Stimulated activated CD4-positive, alpha-beta T cell treated with anti-CD3 and anti-CD28 coated beads, Interleukin-12 subunit alpha, Interleukin-12 subunit beta, amount 100 ng/mL, for 48 hours (primary cell): ENCODE measurements around the gene SELENOO.

Source experiments
- DNase-seq, 3 donors: peaks; one replicate each; pipeline ENCODE4 v3.0.0-alpha.2; 2020; ENCODE audit warnings: low read depth in 2 of 3, low spot score in 1 of 3

Gene SELENOO

DNA sequence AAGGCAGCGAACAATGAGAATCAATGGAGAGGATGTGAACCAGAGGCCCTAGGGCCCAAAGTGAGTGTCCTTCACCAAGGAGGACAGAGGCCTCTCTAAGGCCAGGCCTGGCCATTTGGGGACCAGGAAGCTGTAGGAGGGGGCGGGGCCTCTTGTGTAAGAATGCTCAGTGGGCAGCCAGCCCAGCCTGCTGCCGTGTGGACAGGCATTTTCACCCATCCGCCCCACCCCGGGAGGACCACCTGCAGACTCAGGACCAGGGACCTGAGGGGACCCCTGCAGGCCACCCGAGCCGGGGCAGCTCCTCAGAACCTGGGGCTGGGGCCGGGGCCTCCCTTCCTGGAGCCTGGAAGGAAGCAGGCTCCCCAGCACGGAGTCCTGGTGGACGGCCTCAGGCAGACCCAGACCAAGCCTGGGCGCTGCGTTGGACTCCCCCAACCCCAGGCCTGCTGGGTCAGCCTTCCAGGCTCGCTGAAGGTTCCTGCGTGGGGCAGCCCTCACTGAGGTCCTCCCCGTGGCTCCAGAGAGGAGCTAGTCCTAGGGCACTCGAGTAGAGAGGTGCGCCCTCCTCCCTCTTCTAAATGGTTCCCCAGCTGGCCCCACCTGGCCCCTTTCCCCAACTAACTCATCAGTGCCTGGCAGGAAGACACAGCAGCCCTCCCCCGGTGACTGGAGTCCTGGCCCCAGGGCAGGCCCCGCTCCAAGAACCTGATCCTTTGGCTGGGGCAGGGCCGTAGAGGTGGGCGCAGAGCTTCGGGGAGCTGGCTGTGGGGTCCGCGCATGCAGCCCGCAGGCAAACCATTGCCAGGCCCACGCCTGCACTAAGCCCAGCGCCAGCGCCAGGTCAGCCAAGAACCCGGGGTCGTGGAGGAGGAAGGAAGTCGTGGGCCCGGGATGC lies 16.6 kb upstream of the SELENOO start:
- no peak for DNase-seq

DNA sequence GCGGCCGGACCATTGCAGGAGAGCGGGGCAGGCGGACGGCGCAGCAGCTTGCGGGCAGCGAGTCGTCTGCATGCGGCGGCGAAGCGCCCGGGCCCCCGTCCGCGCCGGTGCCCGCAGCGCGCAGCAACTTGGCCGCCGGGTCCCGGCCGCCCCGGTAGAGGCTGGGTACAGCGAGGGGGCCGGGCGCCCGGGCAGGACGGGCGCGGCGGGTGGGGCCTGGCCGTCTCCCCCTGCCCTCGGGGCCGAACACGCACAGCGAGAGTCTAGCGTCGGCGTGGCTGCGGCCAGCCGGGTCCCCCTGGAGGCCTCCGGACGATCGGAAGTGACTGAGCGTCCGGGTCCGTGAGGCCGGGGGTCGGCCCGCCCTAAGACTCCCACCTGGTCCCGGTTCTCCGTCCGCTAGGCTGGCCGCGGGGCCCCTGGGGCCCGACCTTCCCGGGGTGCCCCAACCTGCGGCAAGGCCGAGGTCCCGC lies 15.9 kb upstream of the SELENOO start:
- DNase-seq = no peak

- peak; percentile 71 to 88 (median 83) for DNase-seq
These were observed 15.3 kb upstream of the SELENOO start, which contains the start of gene TRABD for GRCh38 chr22:50185375-50186087. TRABD (plus strand) TSS chr22:50185913; CDS start chr22:50193061, 7,148 bp downstream.

DNA sequence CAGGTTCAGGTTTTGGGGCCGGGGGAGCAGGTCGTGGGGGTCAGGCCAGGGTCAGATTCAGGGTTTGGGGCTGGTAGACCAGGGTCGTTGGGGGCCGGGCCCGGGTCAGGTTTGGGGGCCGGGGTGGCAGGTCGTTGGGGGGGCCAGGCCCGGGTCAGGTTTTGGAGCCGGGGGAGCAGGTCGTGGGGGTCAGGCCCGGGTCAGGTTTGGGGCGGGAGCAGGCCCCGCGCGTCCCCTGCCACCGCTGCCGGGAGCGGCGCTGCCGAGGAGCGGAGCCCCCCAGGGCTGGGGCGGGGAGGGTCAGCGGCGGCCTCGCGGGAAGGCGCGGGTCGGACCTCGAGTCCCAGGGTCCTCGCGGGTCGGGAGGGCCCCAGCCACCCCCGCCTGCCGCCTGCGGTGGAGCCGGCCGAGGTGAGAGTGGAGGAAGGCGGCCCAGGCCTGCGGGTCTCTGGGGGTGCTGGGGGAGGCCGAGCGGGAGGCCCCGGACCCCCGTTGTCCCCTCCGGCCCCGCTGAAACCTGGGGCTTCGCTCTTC lies 14.6 kb upstream of the SELENOO start:
- DNase-seq = no peak

- DNase-seq = no peak
These were observed 13.9 kb upstream of the SELENOO start for GRCh38 chr22:50186761-50187523.

- no peak for DNase-seq
These were observed 12.5 kb upstream of the SELENOO start for GRCh38 chr22:50188356-50188755.

DNA sequence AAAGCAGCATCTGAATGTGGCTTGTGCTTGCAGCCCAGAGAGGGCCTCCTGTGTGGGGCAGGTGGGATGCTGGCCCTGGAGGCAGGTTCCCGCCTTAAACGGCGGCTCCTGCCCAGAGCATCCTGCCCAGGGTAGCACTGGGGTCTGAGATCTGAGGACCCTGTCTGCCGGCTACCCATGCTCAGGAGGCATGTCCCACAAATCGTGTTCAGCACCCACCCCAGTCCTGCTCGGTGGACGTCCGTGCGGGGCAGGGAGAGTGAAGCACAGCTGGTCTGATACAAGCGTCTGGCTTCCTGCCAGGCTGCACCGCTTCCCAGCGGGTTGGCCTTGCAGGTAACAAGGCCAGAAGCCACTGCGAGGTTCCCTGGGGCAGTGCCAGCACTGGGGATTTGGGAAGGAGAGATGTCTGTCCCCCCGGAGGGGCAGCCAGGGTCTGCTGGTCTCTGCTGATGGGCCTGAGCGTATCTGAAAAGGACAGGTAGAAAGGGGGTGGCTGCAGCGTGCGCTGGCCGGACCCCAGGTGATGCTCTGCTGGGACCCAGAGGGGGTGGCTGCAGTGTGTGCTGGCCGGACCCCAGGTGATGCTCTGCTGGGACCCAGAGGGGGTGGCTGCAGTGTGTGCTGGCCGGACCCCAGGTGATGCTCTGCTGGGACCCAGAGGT lies 11.5 kb upstream of the SELENOO start:
- DNase-seq = no peak

DNA sequence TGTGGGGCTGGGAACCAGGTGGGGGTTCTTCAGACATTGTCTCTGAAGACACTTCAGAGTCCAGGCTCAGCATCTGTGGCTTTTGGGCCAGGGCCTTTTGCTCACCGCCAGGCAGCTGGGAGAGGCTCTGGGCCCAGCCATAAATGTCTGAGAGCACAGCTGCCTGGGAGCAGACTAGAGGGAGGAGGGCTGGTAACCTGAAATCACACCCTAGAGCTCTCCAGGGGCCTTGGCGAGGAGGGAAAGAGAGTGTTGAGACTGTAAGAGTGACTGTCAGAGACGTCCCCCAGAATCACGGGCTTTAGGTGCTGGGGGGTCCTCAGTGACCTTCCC lies 11.0 kb upstream of the SELENOO start:
- no peak for DNase-seq

DNA sequence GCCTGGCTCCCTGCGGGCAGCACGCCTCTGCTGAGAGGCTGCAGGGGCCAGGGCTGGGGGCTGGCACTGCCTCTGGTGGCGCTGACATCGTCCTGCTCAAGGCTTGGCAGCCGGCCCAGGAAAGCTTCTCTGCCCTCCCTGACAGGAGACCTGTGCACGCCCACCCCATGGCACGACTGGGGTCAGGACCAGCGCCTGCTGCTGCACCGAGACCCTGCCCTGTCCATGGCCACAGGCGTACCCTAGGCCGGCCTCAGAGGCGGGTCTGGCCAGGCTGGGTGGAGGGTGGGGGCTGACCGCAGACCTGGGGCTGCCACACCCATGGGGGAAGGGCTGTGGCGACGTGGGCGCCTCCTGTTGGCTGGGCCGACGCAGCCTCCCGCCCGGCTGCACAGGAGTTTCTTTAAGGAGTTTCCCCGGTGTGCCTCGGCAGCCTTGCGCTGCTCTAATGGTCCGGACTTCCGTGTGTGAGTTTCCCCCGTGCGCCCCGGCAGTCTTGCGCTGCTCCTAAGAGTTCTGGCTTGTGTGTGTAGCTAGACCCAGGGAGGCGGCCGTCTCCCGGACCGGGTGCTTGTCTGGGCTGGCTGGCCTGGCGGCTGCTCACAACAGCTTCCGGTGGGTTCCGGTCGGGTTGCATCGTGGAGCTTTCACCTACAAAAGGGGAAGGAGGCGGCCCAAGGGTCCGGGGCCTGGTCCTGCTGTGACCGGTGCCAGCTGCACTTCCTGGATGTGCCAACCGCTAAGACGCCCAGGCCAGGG lies 10.4 kb upstream of the SELENOO start:
- peak; percentile 49 to 68 (median 52) for DNase-seq

DNA sequence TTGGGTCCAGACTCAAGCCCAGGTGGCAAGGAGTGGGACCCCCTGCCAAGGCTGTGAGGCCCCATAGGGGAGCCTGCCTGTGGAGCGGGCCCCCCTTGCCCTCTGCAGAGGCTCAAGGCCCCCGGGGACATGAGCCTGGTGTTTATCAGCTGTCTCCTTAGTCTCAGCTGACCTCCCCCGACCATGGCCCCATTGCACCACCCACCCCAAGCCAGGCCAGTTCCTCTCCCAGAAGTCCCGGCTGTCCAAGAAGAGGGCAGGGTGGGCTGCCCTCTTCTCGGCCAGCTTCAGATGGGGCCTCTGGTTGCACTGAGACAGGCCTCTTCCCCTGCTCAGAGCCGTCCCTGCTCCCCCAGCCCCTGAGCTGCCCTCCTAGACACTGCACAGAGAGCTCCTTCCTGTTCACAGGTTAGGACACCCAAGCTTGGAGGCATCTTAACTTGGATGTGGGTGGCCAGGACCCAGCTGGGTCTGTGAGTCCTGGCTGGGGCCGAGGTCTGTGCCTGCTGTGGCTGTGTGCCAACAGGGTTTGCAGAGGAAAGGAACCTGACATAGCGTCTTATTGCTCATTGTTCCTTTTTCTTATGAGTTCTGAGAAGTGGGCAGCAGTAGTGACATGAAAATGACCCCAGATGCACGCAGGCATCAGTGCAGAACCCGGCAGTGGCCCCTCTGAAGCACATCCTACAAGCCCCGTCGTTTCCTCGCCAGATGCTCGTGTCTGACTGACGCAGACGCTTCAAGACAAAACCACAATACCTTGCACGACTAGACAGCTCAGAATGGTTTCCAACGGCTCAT lies 9.7 kb upstream of the SELENOO start:
- DNase-seq = peak in 2 of 3 donors; percentile 43 to 60

DNA sequence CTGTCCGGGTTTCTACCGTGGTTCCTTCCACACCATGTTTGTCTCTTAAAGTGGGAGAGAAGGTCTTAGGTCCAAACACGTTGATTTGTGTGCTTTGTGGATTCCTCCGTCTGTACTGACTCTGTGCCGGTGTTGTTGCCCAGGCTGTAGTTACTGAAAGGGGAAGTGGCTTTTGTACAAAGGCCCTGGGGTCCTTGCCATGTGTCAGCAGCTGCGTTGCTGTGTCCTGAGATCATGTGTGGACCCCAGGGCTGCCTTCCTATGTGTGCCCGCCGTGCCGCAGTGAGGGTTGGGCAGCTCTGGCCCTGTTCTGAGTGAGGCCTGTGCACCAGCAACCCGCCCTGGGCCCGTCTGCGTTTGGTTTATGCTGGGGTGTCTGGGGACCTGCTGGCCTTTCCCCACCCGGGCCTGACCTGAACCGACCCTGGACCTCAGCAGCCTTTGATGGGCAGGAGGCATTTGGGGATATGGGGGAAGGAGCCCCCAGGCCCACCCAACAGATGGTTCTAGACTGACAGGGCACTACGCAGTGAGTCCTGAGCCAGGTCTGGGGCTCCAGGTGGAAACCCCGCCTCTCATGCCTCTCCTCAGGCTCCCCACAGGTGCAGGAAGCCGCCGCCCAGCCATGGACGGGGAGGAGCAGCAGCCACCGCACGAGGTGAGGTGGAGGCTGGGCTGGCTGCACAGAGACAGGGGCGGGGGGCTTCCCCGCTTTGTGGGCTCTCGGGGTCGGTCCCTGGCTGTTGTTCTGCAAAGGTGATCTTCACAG lies 8.2 kb upstream of the SELENOO start:
- DNase-seq = no peak

- DNase-seq = no peak
These were observed 7.2 kb upstream of the SELENOO start for GRCh38 chr22:50193621-50194020.

- DNase-seq = no peak
These were observed 6.6 kb upstream of the SELENOO start for GRCh38 chr22:50194037-50194805.

- DNase-seq = no peak
These were observed 4.6 kb upstream of the SELENOO start for GRCh38 chr22:50196256-50196655.

DNA sequence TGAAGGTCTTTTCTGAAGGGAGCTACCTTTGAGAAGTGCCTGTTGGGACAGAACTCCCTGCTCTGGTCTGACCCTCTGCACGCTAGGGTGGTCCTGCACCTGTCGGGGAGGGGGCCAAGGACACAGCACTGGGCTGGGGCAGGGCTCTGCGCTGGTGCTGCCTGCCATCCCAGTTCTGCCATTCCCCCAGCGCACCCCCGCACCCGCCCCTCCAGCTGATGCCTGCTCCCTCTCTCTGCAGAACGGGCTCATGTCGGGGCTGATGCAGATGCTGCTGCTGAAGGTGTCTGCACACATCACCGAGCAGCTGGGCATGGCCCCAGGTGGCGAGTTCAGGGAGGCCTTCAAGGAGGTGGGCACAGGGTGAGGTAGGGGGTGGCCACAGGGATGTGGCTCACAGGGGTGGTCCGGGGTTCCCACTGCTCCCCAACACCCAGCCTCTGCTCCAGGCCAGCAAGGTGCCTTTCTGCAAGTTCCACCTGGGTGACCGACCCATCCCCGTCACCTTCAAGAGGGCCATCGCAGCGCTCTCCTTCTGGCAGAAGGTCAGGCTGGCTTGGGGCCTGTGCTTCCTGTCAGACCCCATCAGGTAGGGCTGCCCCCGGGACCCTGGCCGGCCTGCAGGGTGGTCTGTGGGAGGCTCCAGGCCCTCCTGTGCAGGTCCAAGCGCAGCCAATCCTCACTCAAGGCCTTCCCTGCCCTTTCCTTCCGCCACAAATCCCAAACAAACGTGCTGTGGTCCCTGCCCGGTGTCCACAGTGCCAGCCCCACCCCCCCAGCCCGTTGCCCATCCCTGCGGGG lies 3.6 kb upstream of the SELENOO start:
- no peak for DNase-seq

GRCh38 chr22:50197856-50198623 lies 2.8 kb upstream of the SELENOO start:
- DNase-seq = no peak
